HCT116 (cell line): ENCODE data around the gene AGAP5. TPM values are rescaled to one million over a fixed set of nuclear protein-coding genes. Genes with fewer than 3 reads are reported as not detected.

Source experiments
- ATAC-seq: fragments of 200-7000 bp; cut with Tn5 transposase; 2 replicates; pipeline ENCODE4 v1.9.1; 2020; ENCODE audit warnings: mild to moderate bottlenecking, moderate library complexity
- BruUV-seq: library from RNA; stranded (reverse); fragments of 400-500 nt; replicated peaks from 2 replicates; lab custom pipeline; 2021; lab: Mats Ljungman, UMichigan
- CTCF ChIA-PET: fragments of 300-600 bp; sonication (Branson Sonifier 250); formaldehyde crosslinking; loops from one replicate; lab custom pipeline; 2021; ENCODE audit warnings: antibody characterized with exemption; lab: Charles Lee
- POLR2A ChIA-PET: fragments of 300-600, 350-600 bp; sonication (Branson Sonifier 250); formaldehyde crosslinking; loops from one replicate; lab custom pipeline; 2021; ENCODE audit warnings: antibody characterized with exemption; lab: Charles Lee
- RAD21 ChIA-PET, 2 experiments: fragments of 300-600 bp; sonication (Branson Sonifier 250); formaldehyde crosslinking; loops; one replicate each; lab custom pipeline; 2023; ENCODE audit warnings: low total read pairs in 2 of 2; ENCODE audit not compliant: uncharacterized antibody in 2 of 2, unreplicated experiment in 2 of 2, low non-redundant PET in 1 of 2; lab: Charles Lee
- DNase-seq: peaks from one replicate; pipeline ENCODE4 v3.0.0-alpha.2; 2010; ENCODE audit warnings: low read depth, low spot score
- H2AFZ ChIP-seq: fragments of 200-600 bp; shearing (Covaris generic), sonication (generic); 2 replicates; pipeline ENCODE4 v1.6.1; 2017; ENCODE audit warnings: low read depth, mixed run types, mixed read lengths, antibody characterized with exemption, low read length; ENCODE audit not compliant: poor library complexity, severe bottlenecking
- H3K27ac ChIP-seq: 2 replicates; pipeline ENCODE4 v1.5.1; 2012; ENCODE audit warnings: low read depth, low read length
- H3K27me3 ChIP-seq: fragments of 200-600 bp; sonication (generic); 2 replicates; pipeline ENCODE4 v1.6.1; 2016; ENCODE audit warnings: mixed run types, low read length, mixed read lengths; ENCODE audit not compliant: insufficient read depth
- H3K36me3 ChIP-seq, 2 experiments: fragments of 200-500 bp in 1 of 2; fragments of 200-600 bp in 1 of 2; sonication (Bioruptor generic) in 1 of 2; sonication (generic) in 1 of 2; 2 replicates each; pipeline versions ENCODE4 v1.5.1 to v1.6.1; 2014 to 2016; ENCODE audit warnings: low read length in 2 of 2, inconsistent platforms in 1 of 2, mixed read lengths in 1 of 2, mixed run types in 1 of 2; ENCODE audit not compliant: insufficient read depth in 2 of 2, control insufficient read depth in 1 of 2
- H3K4me1 ChIP-seq, 2 experiments: fragments of 200-600 bp in 1 of 2; sonication (generic) in 1 of 2; 2 replicates each; pipeline versions ENCODE4 v1.5.1 to v1.6.1; 2012 to 2017; ENCODE audit warnings: low read length in 2 of 2, inconsistent platforms in 1 of 2, mild to moderate bottlenecking in 1 of 2, mixed read lengths in 1 of 2, mixed run types in 1 of 2, moderate library complexity in 1 of 2; ENCODE audit not compliant: insufficient read depth in 2 of 2, control insufficient read depth in 1 of 2
- H3K4me2 ChIP-seq: fragments of 200-600 bp; sonication (generic); 2 replicates; pipeline ENCODE4 v1.6.1; 2017; ENCODE audit warnings: mixed run types, low read length, mixed read lengths
- H3K4me3 ChIP-seq, 2 experiments: fragments of 200-600 bp in 1 of 2; sonication (generic) in 1 of 2; replicated peaks in 1 of 2; 2 replicates each; pipeline ENCODE4 v1.5.1; 2011 to 2016; ENCODE audit warnings: low read length in 2 of 2, control low read depth in 1 of 2, low read depth in 1 of 2, mild to moderate bottlenecking in 1 of 2, mixed read lengths in 1 of 2, mixed run types in 1 of 2
- H3K79me2 ChIP-seq: fragments of 200-600 bp; sonication (generic); 2 replicates; pipeline ENCODE4 v1.6.1; 2017; ENCODE audit warnings: mild to moderate bottlenecking, mixed run types, low read length, moderate library complexity, mixed read lengths; ENCODE audit not compliant: insufficient read depth
- H3K9ac ChIP-seq: fragments of 200-600 bp; sonication (generic); 2 replicates; pipeline ENCODE4 v1.6.1; 2016; ENCODE audit warnings: low read length, mixed read lengths
- H3K9me2 ChIP-seq: fragments of 200-600 bp; sonication (generic), shearing (Covaris generic); 2 replicates; pipeline ENCODE4 v1.6.1; 2017; ENCODE audit warnings: mixed run types, mild to moderate bottlenecking, moderate library complexity; ENCODE audit not compliant: insufficient read depth
- H3K9me3 ChIP-seq, 2 experiments: fragments of 200-500 bp in 1 of 2; fragments of 200-600 bp in 1 of 2; sonication (Bioruptor generic) in 1 of 2; sonication (generic) in 1 of 2; 2 replicates each; pipeline ENCODE4 v1.6.1; 2014 to 2017; ENCODE audit warnings: low read length in 2 of 2, mixed read lengths in 2 of 2, inconsistent platforms in 1 of 2, low read depth in 1 of 2, mild to moderate bottlenecking in 1 of 2, mixed run types in 1 of 2, moderate library complexity in 1 of 2; ENCODE audit not compliant: control insufficient read depth in 1 of 2, insufficient read depth in 1 of 2
- H4K20me1 ChIP-seq: fragments of 200-600 bp; sonication (generic), shearing (Covaris generic); 2 replicates; pipeline ENCODE4 v1.6.1; 2017; ENCODE audit warnings: mixed run types, mild to moderate bottlenecking, moderate library complexity; ENCODE audit not compliant: insufficient read depth
- CBX3 ChIP-seq: IDR thresholded peaks from 2 replicates; pipeline ENCODE4 v1.6.1; 2012; ENCODE audit warnings: low read depth
- ELF1 ChIP-seq: IDR thresholded peaks from 2 replicates; pipeline ENCODE4 v1.6.1; 2012; ENCODE audit warnings: low read depth, borderline replicate concordance
- EZH2 ChIP-seq: fragments of 200-600 bp; sonication (generic); IDR thresholded peaks from 2 replicates; pipeline ENCODE4 v1.6.1; 2017; ENCODE audit warnings: antibody characterized with exemption, mixed run types
- EZH2phosphoT487 ChIP-seq: fragments of 200-600 bp; IDR thresholded peaks from 2 replicates; pipeline ENCODE4 v1.6.1; 2018; ENCODE audit warnings: antibody characterized with exemption, borderline replicate concordance
- FOSL1 ChIP-seq: IDR thresholded peaks from 2 replicates; pipeline ENCODE4 v1.6.1; 2012; ENCODE audit warnings: low read depth
- JUND ChIP-seq: IDR thresholded peaks from 2 replicates; pipeline ENCODE4 v1.6.1; 2012
- POLR2A ChIP-seq: IDR thresholded peaks from 2 replicates; pipeline ENCODE4 v1.7.0; 2011; ENCODE audit warnings: borderline replicate concordance; ENCODE audit not compliant: insufficient read depth, insufficient read length; ENCODE audit errors: extremely low read depth
- POLR2AphosphoS5 ChIP-seq: IDR thresholded peaks from 2 replicates; pipeline ENCODE4 v1.6.1; 2011; ENCODE audit warnings: mild to moderate bottlenecking, low read depth, low read length, moderate library complexity
- RAD21 ChIP-seq: IDR thresholded peaks from 2 replicates; pipeline ENCODE4 v1.6.1; 2012; ENCODE audit warnings: low read depth, mild to moderate bottlenecking
- SIN3A ChIP-seq: IDR thresholded peaks from 2 replicates; pipeline ENCODE4 v1.6.1; 2012; ENCODE audit warnings: low read depth
- SRF ChIP-seq: IDR thresholded peaks from 2 replicates; pipeline ENCODE4 v1.6.1; 2012; ENCODE audit warnings: low read depth
- TCF7L2 ChIP-seq: IDR thresholded peaks from 2 replicates; pipeline ENCODE4 v1.7.0; 2011; ENCODE audit warnings: borderline replicate concordance, inconsistent platforms; ENCODE audit not compliant: insufficient read depth, insufficient read length; ENCODE audit errors: extremely low read depth
- YY1 ChIP-seq: IDR thresholded peaks from 2 replicates; pipeline ENCODE4 v1.6.1; 2011; ENCODE audit warnings: low read length, low read depth, moderate library complexity, mild to moderate bottlenecking; ENCODE audit not compliant: insufficient replicate concordance; ENCODE audit errors: extremely low read depth
- ZFX ChIP-seq: fragments of 450-650 bp; IDR thresholded peaks from 2 replicates; pipeline ENCODE4 v1.6.1; 2017
- ZNF274 ChIP-seq: fragments of 200-500 bp; sonication (Bioruptor generic); IDR thresholded peaks from 2 replicates; pipeline ENCODE4 v1.6.1; 2014; ENCODE audit warnings: mild to moderate bottlenecking, low read depth, low read length, inconsistent platforms
- intact Hi-C: fragments of 100-400 bp; cut with micrococcal nuclease; formaldehyde crosslinking; loops from 2 replicates; pipeline ENCODE4 v1.10.0; 2022
- total RNA-seq: library from RNA; stranded (reverse); gene quantifications from one replicate; pipeline ENCODE4 v1.2.1, GENCODE V29; 2021; ENCODE audit not compliant: unreplicated experiment
- TF ChIP-seq, protein P1 (sequence below): IDR thresholded peaks from 2 replicates; pipeline ENCODE4 v1.6.1; 2012
- TF ChIP-seq, protein P2 (sequence below): IDR thresholded peaks from 2 replicates; pipeline ENCODE4 v1.6.1; 2012
- TF ChIP-seq, protein P3 (sequence below): IDR thresholded peaks from 2 replicates; pipeline ENCODE4 v1.6.1; 2012; ENCODE audit warnings: low read depth

Gene AGAP5
- total RNA-seq, 1 experiment from 2014 or later, result 7.5 TPM

DNA sequence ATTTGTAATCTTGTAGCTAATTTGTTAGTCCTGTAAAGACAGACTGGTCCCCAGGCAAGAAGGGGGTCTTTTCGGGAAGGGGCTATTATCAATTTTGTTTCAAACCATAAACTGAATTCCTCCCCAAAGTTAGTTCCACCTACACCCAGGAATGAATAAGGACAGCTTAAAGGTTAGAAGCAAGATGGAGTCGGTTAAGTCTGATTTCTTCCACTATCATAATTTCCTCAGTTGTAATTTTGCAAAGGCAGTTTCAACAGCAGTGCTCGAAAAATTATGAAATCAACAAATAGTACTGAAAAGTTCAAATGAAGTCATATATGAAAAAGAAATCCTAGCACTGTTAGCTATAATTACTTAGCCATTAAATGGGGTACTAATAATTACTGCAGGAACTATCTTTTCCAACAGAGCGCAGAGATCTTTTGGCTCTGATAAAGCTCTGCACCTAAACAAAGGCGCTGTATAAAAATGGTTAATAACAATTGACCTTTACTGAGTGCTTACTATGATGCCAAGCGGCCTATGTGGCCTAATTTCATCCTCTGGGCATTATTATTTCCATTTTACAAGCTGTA, 45.5 kb upstream of the AGAP5 start (continued):
- TF ChIP-seq ZFX, result no peak
- TF ChIP-seq JUND, result no peak
- TF ChIP-seq, protein P1, sequence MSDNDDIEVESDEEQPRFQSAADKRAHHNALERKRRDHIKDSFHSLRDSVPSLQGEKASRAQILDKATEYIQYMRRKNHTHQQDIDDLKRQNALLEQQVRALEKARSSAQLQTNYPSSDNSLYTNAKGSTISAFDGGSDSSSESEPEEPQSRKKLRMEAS, result no peak
- no peak for TF ChIP-seq EZH2phosphoT487
- TF ChIP-seq SIN3A, result no peak
- no peak for TF ChIP-seq FOSL1
- TF ChIP-seq, protein P2, sequence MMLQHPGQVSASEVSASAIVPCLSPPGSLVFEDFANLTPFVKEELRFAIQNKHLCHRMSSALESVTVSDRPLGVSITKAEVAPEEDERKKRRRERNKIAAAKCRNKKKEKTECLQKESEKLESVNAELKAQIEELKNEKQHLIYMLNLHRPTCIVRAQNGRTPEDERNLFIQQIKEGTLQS, result no peak
- TF ChIP-seq, all 23 proteins: peak for 0

- no peak for ATAC-seq
- no peaks in the 10 kb centered on the region for H3K9me2 ChIP-seq
- no peaks in the 10 kb centered on the region for H3K27me3 ChIP-seq
- H3K4me3 ChIP-seq, result no peak overlapping the region
- H3K9ac ChIP-seq, result no peak overlapping the region
- H3K79me2 ChIP-seq, result peaks cover 54% of the 10 kb centered on the region
- 0 out of 4 replicates have a peak, but pooled peaks cover 0 to 5% of the 10 kb centered on the region in 2 experiments for H3K36me3 ChIP-seq
- BruUV-seq, result no TSS peak
- no peaks in the 10 kb centered on the region for H4K20me1 ChIP-seq
- TF ChIP-seq POLR2AphosphoS5, result no peak
- no peak for TF ChIP-seq SIN3A
- TF ChIP-seq, protein P3, sequence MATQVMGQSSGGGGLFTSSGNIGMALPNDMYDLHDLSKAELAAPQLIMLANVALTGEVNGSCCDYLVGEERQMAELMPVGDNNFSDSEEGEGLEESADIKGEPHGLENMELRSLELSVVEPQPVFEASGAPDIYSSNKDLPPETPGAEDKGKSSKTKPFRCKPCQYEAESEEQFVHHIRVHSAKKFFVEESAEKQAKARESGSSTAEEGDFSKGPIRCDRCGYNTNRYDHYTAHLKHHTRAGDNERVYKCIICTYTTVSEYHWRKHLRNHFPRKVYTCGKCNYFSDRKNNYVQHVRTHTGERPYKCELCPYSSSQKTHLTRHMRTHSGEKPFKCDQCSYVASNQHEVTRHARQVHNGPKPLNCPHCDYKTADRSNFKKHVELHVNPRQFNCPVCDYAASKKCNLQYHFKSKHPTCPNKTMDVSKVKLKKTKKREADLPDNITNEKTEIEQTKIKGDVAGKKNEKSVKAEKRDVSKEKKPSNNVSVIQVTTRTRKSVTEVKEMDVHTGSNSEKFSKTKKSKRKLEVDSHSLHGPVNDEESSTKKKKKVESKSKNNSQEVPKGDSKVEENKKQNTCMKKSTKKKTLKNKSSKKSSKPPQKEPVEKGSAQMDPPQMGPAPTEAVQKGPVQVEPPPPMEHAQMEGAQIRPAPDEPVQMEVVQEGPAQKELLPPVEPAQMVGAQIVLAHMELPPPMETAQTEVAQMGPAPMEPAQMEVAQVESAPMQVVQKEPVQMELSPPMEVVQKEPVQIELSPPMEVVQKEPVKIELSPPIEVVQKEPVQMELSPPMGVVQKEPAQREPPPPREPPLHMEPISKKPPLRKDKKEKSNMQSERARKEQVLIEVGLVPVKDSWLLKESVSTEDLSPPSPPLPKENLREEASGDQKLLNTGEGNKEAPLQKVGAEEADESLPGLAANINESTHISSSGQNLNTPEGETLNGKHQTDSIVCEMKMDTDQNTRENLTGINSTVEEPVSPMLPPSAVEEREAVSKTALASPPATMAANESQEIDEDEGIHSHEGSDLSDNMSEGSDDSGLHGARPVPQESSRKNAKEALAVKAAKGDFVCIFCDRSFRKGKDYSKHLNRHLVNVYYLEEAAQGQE, result no peak
- no peak for TF ChIP-seq ZNF274
- TF ChIP-seq POLR2A, result no peak
- TF ChIP-seq, protein P2, result no peak
- no peak for TF ChIP-seq CBX3
- no peak for TF ChIP-seq JUND
- no peak for TF ChIP-seq ELF1
- TF ChIP-seq SRF, result no peak
- TF ChIP-seq ZFX, result no peak
- no peak for TF ChIP-seq YY1
- TF ChIP-seq EZH2phosphoT487, result no peak
- TF ChIP-seq EZH2, result no peak
- no peak for TF ChIP-seq TCF7L2
- TF ChIP-seq RAD21, result no peak
- TF ChIP-seq, all 23 proteins: peak for 0
- Histone ChIP-seq H3K9me3 (no peaks in the 10 kb centered on the region), H2AFZ (no peak overlapping the region), H3K27ac (no peak overlapping the region), H3K4me1 (peaks cover 2 to 22% of the 10 kb centered on the region in 2 experiments; a peak in 3 of 4 replicates), H3K4me2 (peak overlapping the region; percentile 86)
- ChIA-PET POLR2A (interaction anchor here (1.8 to 3.6 kb wide), 2 partner anchors 12 to 30 kb away, joined by 8 to 36 read pairs; a partner anchor contains a TSS), CTCF (no interaction called here), RAD21 (no interaction called here)
- no peak for DNase-seq
- intact Hi-C loops, result no loop called here
Measured at GRCh38 chr10:73742454-73742734, 44.5 kb upstream of the AGAP5 start.
